ENCODE measurements around the gene ZMYM2.
"Not testable (repeated sequence)": the region's sequence is repeated elsewhere in the genome, so short reads cannot be mapped to it uniquely, and the experiment has no call there.

Gene ZMYM2

DNA sequence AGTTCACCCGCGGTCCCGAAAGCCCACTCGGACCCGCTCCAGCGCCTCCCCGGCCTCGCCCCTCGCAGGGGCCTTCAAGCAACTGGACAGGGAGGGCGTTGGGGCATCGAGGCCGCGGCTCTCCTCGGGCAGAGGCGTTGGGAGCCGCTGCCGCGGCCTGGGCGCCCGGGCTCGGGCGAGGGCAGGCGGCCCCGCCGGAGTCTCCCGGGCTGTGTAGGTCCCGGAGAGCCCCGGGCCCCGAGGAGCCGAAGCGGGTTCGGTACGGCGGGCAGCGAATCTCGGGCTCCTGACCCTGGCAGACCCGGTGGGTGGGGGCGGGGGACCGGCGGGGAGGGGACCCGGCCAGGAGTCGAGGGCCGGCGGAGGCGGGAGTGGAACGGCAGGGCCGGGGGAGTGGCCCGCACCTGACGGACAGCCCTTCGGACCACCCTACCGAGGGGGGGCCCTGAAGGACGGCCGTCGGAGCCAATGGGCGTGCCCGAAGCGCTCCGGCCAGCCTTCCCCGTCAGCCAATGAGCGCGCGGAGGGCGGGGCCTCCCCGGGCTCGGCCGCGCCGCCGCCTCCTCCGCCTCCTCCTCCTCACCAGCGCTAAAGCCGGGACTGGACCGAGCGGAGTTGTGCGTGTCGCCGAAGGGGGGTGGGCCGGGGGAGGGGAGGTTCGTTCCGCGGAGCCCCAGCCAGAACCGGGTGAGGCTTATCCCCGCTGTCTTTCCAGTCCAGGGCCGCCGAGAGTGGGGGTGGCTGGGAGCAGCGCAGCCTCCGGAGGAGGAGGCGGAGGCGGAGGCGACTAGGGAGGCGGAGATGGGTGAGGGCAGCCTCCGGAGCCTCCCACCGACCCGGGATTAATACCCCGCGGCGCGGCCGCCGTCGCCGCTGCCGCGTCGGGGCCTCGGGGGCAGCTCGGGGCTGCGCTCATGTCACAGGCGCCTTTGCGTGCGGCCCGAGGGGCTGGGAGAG lies at the start of gene ZMYM2:
Gene ZMYM2 (plus strand): TSS at position 573 of the 957 bp plus-strand sequence. CDS start 34,346 bp downstream, outside the sequence.
- DNase-seq: peak; percentile 96

DNA sequence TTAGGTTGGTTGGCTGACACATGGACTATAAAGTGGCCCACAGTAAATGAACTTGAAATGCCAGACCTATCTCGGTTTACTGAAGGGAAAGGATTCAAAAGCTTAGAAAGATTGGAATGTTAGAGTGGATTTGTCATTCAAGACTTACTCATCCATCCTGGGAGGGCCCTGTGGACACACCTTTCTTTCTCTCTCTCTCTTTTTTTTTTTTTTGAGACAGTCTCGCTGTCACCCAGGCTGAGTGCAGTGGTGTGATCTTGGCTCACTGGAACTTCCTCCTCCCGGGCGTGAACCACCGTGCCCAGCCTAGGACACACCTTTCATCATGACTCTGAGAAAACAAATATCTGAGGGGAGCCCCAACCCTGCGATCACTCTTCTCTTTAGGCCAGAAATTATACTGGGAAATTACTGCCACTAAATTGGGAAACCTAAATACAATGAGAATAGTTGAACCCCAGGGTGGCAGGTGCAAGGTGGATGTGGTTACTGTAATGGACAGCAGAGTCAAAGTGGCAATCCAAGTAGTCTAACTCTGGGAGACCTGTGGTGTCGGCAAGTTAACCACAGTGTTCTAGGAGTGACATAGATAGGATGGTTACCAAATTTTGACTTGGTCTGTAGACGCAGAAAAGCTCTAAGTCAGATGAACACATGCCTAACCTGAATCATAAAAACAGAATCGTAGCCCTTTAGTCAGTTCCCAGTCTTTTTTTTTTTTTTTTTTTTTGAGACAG lies 48.0 kb upstream of the ZMYM2 start:
- DNase-seq: no peak

DNA sequence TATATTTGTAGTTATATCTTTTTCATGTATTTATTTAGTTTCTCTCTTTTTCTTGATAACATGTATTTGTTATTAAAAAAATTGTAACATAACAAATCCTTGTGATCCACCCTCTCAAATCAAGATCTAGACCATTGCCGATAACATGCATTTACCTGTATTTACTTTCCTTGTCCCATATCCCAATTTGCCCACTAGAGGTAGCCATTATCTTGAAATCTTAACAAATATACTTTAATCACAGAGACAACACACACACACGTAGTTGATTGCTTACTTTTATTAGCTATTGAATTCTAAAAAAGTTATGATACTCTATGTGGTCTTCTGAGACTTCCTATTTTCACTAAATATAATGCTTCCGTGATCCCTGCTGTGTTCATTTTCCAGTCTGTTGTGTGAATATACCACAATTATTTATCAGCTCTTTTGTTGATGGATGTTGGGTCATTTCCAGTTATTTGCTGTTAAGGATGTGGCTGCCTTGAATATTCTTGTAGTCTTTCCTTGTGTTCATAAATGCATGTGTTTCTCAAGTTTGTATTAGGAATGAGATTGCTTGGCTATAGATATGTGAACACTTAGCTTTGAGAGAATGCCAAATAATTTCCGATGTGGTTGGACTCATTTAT lies 31.3 kb upstream of the ZMYM2 start:
- DNase-seq: no peak

DNA sequence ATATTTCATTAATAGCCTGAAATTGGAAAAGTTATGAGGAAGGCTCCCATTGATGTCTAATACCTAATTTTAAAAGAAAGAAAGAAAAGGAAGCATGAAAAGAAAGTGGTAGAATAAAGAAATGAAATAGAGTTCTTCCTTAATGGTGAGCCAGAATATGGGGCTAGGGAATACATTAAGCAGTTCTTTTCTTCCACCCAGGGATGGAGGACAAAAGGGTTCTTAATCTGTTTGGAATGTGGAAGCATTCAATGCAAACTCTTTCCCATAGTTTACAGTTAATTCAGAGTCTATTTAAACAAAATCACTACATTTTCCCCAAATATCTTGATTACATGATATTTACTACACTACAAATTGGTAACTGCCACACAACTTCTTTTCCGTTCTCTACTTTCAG lies 18.4 kb upstream of the ZMYM2 start:
- no peak for DNase-seq

DNA sequence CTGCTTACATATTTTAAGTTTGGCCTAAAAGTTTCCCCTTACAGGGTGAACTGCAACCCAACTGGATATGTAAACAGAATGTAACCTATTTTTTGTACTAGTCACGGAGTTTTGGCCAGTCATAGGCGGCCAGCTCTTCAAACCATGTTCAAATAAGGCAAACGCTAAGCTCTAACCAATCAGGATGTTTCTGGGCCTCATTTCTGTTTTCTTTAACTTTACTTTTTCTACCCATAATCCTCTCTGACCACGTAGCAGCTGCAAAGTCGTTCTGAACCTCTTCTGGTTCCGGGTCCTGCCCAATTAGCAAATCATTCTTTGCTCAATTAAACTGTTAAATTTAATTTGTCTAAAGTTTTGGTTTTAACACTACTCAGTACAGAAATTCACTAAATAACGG lies 8.2 kb upstream of the ZMYM2 start:
- no peak for DNase-seq

DNA sequence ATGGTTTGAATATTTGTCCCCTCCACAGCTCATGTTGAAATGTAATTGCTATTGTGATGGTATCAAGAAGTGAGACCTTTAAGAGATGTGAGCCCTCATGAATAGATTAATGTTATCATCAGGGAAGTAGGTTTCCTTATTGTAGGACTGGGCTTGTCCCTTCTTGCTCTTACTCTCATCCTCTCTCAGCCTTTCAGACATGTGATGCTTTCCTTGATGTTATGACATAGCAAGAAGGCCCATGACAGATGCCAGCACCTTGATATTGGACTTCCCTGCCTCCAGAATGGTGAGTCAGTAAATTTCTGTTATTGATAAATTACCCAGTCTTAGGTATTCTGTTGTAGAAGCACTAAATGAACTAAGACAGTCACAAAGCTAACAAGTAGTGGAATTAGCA lies 5.7 kb upstream of the ZMYM2 start:
- no peak for DNase-seq

DNA sequence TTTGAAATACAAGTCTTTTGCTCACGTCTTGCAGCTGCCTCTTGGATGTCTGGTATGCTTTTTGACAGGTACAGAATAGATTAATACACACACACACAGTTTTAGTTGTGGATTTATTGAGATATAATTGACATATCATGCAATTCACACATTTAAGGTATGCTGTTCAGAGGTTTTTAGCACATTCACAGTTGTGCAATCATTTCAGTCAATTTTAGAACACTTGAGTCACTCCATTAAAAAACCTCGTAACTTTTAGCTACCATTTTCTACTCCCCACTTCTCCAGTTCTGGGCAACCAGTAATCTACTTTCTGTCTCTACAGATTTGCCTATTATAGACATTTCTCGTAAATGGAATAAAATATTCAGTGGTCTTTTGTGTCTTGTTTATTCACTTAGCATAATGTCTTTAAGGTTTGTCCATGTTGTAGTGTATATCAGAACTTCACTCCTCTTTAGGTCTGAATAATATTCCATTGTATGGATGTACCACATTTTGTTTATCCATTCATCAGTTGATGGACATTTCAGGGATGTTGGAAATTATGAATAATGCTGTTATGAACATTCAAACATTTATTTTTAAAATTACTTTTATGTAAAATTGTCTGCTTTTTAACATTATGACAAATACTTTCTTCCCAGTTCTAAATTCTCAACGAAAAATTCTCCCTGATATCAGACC lies 2.5 kb upstream of the ZMYM2 start:
- DNase-seq: no peak

DNA sequence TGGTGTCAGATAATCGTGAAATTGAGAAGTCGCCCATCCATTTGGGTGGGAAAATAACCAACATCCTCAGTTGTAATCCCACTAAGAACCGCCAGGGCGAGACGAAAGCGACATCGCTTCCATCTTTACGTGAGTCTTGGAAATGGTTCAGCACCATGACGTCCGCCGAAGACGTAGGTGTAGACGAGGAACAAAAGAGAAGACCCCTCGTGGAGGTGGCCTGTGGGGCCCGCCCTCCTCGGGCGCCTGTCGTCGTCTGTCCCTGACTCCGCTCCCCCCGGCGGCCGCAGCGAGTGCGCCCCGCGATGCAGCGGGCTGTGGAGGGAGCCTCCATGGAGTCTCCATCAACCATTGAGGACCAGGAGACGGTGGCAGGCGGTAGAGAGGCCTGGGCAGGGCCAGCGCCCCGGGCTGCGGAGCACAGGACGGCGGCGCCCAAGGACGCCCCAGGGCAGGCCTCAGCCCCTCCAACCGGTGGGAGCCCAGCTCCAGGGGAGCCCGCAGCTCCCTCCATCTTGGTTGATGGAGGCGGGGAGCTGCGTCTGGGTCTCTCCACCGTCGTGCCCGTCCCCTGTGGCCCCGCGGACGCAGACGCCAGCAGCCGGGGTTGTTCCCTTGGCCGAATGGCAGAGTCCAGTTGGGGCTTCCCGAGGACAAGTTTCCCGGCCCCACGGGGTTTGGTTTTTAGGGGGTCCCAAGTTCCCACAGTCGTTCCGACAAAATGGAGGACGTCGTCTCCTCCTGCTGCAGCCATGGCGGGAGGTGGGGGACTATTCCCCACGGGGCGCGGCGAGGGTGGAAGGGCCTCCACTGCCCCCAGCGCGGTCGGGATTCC lies 990 bp upstream of the ZMYM2 start:
- peak; percentile 86 for DNase-seq

DNA sequence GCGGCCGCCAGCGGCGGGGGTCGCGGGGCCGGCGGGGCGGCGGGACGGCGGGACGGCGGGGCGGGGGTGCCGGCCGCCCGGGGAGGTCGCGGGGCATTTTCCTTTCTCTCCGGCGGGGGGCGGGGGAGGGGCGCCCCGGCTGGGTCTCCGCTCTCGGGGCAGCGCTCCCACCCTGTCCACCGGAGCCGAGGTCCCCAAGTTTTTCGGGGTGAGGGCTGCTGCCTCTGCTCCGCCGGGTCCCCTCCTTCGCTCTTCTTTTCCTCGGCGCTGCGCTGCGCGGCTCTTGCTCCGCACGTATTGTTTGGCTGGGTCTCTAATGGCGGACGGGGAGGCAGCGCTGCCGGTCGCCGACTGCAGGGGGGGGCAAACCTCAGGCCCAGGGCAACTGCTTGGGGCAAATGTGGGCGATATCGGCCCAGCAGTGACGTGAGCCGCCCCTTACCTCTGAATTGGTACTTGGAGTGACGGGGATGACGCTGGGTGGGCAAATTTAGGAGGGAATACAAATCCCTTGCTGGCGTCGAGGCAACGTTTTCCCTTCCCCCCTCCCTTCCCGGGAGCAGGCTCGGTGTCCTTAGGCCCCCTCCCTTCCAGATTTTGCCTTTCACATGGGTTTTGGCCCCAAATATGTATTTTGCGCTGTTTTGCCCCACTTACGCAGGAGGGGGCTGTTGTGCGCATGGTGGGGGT lies 759 bp downstream of the ZMYM2 start:
- peak; percentile 73 for DNase-seq

DNA sequence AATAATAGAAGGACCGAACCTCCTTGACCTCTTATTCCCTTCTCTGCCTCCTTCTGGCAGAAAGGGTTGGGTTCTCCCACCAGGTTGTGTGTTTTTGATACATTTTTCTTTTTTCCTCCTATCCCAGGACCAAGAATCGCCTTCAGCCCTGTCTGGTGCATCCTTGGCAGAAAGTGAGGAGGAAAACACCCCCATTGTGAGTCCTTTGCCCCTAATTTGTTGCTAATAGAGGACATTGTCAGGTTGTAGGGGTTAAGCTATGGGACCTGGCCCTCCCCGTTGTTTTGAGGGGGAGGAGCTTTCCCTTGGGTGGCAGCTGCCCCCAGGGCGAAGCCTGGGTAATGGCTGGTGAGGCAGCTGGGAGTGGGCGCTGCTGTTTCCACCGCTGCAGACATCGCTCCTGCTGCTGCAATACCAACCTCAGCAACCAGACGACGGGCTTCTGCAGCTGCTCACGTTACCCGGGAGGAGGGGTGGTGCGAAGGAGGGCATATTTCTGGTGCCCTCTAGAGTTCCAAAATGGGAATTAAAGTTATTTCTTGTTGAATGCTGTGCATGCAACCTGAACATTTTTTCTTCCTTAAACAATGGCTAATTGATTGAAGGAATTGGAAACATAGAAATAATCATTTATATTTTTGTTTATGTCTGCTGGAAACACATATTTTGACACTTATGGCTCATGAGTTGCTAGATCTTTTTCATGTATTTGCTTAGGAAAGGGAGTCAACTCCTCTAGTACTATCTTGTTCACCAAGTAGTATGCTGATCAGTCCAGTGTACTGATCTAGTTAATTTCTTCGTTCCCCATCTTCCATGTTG lies 1.5 kb downstream of the ZMYM2 start:
- peak; percentile 92 for DNase-seq

DNA sequence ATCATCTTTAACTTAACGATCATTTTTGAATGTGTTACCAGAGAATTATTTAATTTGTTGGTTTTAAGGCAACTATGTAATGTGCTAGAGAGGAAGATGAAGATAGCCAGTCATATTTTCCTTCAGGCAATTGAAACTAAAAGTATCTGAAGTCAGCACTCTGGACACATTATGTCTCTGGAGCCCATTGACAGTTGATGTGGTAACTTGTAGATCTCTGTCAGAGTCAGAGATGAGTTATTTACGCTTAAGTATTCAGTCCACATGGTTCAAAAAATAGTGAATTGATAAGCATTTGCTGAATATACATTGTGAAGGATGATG lies 2.1 kb downstream of the ZMYM2 start:
- DNase-seq: no peak

DNA sequence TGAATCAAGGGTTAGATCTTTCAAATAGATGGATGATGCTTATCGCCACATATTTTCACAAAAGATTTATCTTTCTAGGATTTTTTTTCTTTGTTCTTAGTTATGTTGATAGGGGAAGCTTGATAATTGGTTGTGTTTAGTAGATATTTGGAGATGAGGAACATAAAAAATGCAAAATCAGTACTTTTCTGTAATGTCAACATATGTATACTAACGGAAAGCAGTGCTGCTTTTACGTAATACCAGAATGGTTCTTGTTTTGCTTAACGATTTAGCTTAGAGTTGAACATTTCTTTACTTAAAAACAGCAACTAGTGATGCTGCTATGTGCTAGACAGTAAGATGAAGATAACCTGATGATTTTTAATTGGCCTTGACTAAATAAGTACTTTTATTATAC lies 3.0 kb downstream of the ZMYM2 start:
- DNase-seq: no peak

DNA sequence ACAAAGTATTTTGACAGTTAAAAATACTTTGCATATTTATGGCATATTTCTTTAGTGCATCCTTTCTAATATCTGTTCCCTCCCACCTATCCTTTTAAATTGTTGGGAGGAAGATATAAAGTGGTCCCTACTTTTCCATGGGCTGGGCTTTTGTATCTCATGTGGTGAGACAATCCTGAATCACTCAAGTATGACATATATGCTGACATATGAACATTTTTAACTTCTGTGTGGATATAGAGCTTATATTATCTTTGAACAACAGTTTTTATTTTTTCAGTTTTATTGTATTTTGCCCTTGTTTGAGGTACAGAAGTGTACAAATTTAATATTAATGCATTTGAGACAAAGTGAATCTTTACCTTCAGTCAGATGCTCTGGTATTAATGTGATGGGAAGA lies 3.4 kb downstream of the ZMYM2 start:
- DNase-seq: no peak

DNA sequence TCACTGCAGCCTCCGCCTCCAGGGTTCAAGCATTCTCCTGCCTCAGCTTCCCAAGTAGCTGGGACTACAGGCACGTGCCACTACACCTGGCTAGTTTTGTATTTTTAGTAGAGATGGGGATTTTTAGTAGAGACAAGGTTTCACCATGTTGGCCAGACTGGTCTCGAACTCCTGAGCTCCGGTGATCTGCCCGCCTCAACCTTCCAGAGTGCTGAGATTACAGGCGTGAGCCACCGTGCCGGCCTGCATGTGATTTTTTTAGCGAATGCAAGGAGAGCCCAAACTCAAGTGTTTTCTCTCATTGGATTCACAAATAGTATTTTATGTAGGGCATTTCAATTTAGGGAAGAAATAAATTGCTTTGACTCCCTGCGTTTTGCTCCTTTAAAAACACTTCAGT lies 4.4 kb downstream of the ZMYM2 start:
- DNase-seq: no peak

DNA sequence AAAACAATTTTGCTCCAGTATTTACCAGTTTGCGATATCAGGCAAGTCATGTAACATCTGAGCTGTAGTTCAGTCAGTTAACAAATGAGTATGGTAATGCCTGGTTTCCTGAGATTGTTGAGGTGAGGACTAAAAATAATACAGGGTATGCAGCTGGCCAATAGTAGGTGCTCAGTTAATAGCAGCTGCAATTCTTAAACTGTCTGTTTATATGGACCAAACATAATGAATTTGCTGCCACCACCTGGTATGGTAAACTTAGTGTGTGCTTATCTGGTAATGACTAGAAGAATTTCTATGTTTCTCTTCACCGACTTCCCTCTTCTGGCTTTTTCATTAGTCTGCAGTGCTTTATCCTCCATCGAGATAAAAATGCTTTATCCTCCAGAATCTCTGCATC lies 9.1 kb downstream of the ZMYM2 start:
- DNase-seq: no peak

DNA sequence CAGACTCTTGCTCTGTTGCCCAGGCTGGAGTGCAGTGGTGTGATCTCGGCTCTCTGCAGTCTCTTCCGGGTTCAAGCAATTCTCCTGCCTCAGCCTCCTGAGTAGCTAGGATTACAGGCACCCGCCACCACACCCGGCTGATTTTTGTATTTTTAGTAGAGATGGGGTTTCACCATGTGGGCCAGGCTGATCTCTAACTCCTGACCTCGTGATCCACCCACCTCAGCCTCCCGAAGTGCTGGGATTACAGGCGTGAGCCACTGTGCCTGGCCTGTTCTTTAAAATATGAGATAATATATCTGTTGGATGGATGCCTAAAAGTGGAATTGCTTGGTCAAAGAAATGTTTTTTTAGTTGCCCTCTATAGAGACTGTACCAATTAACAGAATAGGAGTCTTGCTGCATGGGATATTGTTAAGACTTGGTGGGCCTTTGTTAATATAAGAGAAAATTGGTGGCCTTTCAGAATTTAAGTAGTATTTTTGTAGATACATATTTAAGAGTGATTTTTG lies 16.0 kb downstream of the ZMYM2 start:
- not testable (repeated sequence) for DNase-seq

DNA sequence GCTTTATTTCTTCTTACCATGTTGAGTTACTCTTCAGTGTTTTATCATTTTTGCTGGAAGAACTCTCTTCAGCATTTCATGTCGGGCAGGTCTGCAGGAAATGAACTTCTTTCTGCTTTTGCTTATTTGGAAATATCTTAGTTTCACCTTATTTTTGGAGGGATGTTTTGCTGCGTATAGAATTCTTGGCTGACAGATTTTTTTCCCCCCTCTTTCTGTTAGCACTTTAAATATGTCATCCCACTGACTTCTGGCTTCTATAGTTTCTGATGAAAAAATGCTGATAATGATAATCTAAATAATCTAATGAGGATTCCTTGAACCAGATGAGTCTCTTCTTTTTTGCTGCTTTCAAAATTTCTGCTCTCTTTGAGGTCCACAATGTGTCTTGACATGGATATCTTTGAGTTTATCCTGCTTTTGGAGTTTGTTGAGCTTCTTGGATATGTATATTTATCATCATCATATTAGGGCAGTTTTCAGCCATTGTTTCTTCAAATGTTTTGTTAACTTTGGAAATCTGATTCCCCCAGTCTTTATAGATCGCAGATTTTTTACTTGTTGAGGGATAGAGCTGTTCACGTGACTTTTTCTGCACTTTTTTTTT lies 20.4 kb downstream of the ZMYM2 start:
- no peak for DNase-seq

DNA sequence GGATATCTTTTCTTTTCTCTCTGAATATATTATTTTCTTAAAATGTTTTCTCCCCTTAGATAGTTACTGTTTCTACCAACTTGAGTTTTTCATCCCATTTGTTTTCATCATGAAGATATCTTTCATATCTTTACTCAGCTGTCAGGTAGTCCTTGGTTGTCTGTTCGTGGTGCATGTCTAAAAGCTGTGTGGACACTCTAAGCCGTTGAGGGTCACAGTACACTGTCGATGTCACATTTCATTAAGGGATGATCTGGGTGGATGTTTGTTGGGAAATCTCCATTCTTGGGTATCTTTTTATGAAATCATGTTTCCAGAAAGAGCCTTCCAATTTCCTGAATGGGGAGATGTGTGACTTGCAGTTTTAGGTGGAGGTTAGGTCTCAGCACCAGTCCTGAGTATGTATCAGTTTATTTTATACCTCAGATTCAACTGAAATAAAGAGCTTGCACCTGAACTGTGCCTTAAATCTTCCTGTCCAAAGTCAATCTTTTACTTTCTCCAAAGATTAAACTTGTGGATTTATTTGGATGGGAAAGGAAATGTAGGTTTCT lies 23.2 kb downstream of the ZMYM2 start:
- DNase-seq: no peak

DNA sequence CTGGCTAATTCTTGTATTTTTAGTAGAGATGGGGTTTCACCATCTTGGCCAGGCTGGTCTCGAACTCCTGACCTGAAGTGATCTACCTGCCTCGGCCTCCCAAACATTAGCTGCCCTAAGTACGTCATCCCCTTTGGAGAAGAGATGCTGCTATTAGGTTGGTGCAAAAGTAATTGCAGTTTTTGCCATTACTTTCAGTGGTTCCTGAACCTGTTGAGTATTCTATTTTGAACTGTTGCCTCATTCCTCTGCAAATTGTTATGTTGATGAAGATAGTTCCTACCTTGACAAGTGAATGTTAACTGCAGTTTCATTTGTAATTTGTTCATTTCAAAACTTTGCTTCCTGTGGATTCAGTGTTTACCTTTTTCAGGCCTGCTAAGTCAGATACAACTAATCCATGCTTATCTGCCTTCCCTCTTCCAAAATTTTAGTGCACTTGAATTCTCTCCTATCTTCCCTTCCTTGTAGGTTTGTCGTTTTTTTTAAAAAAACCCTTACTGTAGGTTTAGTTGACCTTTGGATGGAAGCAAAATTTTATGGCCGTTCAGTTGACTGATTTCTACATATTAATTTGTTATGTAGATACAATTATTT lies 24.0 kb downstream of the ZMYM2 start:
- no peak for DNase-seq

All from CD4-positive, alpha-beta T cell treated with Interleukin-15 for 1 hour (primary cell).